Left renal pelvis (tissue), 4 donors: ENCODE measurements around the gene SLFN12. TPM values are rescaled to one million over a fixed set of nuclear protein-coding genes. Genes with fewer than 3 reads are reported as not detected.

Experiments used
- polyA plus RNA-seq, 4 donors: library from polyadenylated mRNA; unstranded; fragments of 120-200 nt; gene quantifications; one replicate each; pipeline ENCODE4 v1.2.1, GENCODE V29; 2013; ENCODE audit not compliant: insufficient read length in 4 of 4

SLFN12 gene
- polyA plus RNA-seq, 4 donors = 13.9 to 23.2 (median 18.2) TPM

Other genes with a start within 250 kb of the SLFN12 start
- gene SLC35G3, start 238.1 kb downstream of the SLFN12 start, polyA plus RNA-seq = not detected
- gene SLFN5, start 189.4 kb downstream of the SLFN12 start, polyA plus RNA-seq = 10 to 100 TPM; 12.9 to 19.2 (median 14.9) TPM
- gene SLFN11, start 58.9 kb downstream of the SLFN12 start, polyA plus RNA-seq = 10 to 100 TPM; 10.9 to 28.4 (median 15.5) TPM
- gene SLFN13, start 16.3 kb upstream of the SLFN12 start, polyA plus RNA-seq = 10 to 100 TPM in 3 of 4 donors, 1 to 10 TPM in 1; 4.5 to 28.3 (median 26.1) TPM
- gene SLFN12L, start 105.2 kb upstream of the SLFN12 start, polyA plus RNA-seq = under 1 TPM; 0.12 to 0.34 (median 0.29) TPM
- under 1 TPM; 0.09 to 0.63 (median 0.16) TPM for gene SLFN14, start 128.3 kb upstream of the SLFN12 start, polyA plus RNA-seq
- gene PEX12, start 146.1 kb upstream of the SLFN12 start, polyA plus RNA-seq = 10 to 100 TPM; 11.0 to 14.6 (median 11.9) TPM
- gene AP2B1, start 154.8 kb upstream of the SLFN12 start, polyA plus RNA-seq = 100 to 1,000 TPM; 114 to 142 (median 127) TPM